PC-3 (cell line): ENCODE data around the gene EXOC7.

Experiments used
- CTCF ChIP-seq: fragments of 300-600 bp; sonication (generic); conservative IDR thresholded peaks from 2 replicates; pipeline ENCODE4 v1.5.1; 2017; ENCODE audit warnings: antibody characterized with exemption, low read depth, mild to moderate bottlenecking, low read length
- EZH2 ChIP-seq: fragments of 300-600 bp; sonication (generic); IDR thresholded peaks from one replicate; pipeline ENCODE4 v1.6.1; 2017; ENCODE audit warnings: antibody characterized with exemption, mild to moderate bottlenecking, low read length; ENCODE audit not compliant: unreplicated experiment

GRCh38 chr17:76080768-76081287 is 22.8 kb downstream of the EXOC7 start:
- TF ChIP-seq CTCF, result no peak
- TF ChIP-seq EZH2, result no peak
